ENCODE data around the gene TSSK3.
"Not testable (repeated sequence)": the region's sequence is repeated elsewhere in the genome, so short reads cannot be mapped to it uniquely, and the experiment has no call there.

TSSK3 gene

GRCh38 chr1:32338637-32339145 is 23.6 kb upstream of the TSSK3 start:
- DNase-seq, result peak in 2 of 14 donors; percentile 56 to 60

DNA sequence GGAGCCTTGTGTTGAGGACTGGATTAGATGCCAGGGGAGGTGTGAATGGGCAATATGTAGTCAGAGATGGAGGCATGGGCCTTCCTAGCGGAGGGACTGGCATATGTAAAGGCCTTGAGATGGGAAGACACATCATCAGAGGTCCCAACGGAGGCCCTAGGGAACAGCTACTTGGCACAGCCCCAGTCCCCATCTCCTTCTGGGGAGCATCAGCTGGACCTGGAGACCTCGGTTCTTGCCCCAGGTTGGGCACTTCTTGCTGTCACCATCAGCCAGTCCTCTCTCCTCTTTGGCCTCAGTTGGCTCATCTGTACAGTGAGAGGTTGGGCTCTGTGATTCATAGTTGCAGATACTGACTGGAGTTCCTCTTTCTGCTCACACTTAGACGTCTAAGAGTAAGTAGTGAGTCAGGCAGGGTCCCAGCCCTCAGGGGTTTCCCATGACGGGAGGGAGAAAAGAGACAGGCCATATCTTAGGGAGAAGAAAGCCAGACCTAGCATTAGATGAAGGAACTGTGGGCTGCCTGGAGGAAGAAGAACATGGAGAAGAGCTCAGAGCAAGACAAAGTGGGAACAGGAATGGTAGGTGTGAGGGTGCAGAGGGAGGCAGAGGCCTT is 22.9 kb upstream of the TSSK3 start:
- DNase-seq, result no peak

DNA sequence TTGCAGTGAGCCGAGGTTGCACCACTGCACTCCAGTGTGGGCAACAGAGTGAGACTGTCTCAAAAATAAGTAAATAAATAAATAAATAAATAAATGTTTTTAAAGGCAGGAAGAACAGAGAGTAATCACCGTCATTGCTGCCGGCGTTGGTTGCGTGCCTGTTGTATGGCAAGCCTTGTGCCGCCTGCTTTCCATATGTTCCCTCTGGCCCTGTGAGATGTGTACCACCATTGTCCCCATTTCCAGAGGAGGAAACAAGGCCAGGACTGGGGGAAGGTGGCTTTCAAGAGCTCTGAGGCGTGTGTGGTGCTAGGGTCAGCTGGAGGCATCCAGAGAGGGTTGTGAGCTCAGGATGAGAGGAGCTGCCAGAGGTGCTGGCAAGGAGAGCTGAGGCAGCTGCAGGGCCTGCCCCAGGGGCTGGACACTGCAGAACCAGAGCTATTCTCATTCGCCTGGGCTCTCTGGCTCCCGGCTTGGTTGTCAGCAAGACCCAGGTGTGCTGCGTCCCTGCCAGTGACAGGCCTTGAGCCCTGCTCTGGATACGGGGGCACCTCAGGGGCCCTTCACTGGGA is 21.1 kb upstream of the TSSK3 start:
- peak in 5 of 14 donors; percentile 10 to 36 (median 20) for DNase-seq

DNA sequence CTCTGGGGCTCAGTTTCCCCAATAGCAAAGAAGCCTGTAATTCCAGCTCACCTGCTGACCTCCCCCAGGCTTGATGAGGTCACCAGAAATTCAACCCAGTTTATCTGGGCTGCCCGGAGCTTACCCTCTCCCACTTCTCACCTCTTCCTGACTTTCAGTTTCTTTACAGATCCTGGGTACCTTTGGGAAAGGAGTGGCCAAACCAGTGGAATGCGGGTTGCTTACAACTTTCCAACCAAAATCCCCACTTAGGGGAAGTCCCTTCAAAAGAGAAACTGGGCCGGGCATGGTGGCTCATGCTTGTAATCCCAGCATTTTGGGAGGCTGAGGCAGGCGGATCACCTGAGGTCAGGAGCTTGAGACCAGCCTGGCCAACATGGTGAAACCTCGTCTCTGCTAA is 20.4 kb upstream of the TSSK3 start:
- no peak for DNase-seq

DNA sequence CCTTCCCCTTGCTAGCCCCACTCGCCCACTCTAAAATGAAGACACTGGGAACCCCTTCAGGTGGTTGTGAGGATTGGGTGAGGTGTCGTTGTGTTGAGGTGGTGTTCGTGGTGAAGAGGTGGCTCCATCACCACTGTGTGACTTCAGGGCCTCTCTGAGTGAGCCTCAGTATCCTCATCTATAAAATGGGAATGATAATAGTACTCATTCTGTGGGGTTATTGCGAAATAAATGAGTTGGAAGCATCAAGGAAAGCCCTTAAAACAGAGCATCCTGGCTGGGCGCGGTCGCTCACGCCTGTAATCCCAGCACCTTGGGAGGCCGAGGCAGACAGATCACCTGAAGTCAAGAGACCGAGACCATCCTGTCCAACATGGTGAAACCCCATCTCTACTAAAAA is 19.6 kb upstream of the TSSK3 start:
- no peak for DNase-seq

DNA sequence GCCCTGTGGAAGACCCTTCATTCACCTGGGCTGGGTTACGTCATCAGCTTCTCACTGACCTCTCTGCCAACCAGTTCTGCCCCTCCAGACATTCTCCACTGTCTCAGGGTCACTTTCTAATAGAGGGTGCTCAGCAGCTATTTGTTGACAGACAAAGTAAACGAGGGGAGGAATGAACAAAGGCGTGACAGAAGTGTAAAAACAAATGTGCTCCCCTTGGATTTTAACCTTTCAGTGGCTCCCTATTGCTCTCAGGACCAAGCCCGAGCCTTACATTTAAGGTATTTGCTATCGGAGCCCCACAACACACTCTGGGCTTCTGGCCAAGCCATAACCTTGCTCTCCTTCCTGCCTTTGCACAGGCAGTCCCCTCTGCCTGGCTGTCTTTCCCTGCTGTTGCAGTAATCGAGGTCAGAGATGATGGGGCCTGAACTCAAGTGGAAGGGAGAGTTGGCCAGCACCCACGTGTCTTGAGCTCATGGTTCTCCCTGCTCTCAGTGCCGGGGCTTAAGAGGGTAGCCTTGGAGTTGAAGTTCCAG is 17.0 kb upstream of the TSSK3 start:
- no peak for DNase-seq

GRCh38 chr1:32346532-32347157 is 15.7 kb upstream of the TSSK3 start:
- no peak for DNase-seq

GRCh38 chr1:32349211-32349708 is 13.1 kb upstream of the TSSK3 start:
- peak in 1 of 14 donors; percentile 12 for DNase-seq

- peak in 6 of 14 donors; percentile 76 to 92 (median 82) for DNase-seq
Measured at GRCh38 chr1:32350785-32351398, 11.4 kb upstream of the TSSK3 start.

GRCh38 chr1:32351399-32352238 is 10.7 kb upstream of the TSSK3 start:
- DNase-seq, result peak; percentile 36 to 94 (median 88)

GRCh38 chr1:32352239-32352745 is 10.0 kb upstream of the TSSK3 start:
- peak in 2 of 14 donors; percentile 60 to 63 for DNase-seq

GRCh38 chr1:32352831-32353383 is 9.4 kb upstream of the TSSK3 start:
- no peak for DNase-seq

GRCh38 chr1:32353431-32353830 is 8.9 kb upstream of the TSSK3 start:
- DNase-seq, result no peak

DNA sequence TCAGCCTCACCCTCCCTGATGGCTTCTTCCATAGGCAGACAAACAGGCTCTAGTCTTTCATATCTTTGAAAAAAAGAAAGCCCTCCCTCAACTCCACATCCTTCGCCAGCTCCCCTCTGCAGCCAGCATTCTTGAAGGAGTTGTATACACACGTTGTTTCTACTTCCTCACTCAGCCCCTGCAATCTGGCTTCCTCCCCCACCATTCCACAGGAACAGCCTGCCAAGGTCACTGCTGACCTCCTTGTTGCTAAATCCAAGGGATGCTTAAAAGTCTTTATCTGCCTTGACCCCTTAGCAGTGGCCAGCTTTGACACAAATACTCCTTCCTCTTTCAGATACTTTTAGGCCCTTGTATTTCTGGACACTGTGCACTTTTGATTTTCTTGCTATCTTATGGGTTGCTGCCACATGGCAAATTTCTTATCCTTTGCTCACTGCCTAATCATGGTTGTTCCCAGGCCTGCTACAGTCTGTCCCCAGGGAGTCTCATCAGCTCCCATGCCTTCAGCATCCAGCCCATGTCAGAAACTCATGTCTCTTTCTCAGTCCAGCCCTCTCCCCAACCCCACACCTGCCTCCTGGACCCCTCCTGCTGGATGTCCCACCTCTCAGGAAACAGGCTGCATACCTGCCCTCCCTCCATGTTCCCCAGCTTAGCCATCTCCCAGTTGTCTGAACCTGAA is 8.3 kb upstream of the TSSK3 start:
- DNase-seq, result no peak

DNA sequence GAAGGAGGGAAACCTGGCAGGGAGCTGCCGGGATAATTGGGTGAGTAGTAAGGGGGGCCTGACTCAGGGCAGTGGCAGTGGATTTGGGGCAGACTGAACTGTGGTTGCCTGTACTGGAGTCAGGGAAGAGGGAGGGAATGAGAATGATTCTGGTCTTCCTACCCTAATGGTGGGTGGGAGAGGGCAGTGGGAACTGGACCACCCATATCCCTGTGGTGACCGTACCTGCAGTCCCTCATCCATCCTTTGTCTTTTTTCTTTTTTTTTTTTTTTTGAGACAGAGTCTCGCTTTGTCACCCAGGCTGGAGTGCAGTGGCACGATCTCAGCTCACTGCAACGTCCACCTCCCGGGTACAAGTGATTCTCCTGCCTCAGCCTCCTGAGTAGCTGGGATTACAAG is 6.6 kb upstream of the TSSK3 start:
- DNase-seq, result not testable (repeated sequence)

GRCh38 chr1:32356478-32356877 is 5.9 kb upstream of the TSSK3 start:
- no peak for DNase-seq

- no peak for DNase-seq
Measured at GRCh38 chr1:32357614-32358013, 4.7 kb upstream of the TSSK3 start.

- no peak for DNase-seq
Measured at GRCh38 chr1:32358435-32358834, 3.9 kb upstream of the TSSK3 start.

DNA sequence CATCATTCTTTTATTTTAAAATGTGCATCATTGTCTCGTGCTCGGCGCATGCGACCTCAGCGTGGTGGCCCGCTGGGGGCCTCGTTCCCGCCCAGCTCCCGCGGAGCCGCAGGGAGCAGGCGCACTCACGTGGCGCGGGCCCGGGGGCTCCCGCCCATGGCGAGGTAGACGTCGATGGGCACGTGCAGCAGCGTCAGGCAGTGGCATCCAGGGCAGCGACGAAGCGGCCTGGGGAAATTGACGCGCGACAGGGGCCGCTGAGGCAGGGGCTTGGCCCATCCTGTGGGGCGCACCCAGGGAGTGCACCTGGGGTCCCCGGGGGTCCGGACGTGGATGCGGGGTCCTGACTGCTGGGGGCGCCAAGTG is 1.0 kb upstream of the TSSK3 start:
- no peak for DNase-seq

GRCh38 chr1:32361674-32362473 is 465 bp upstream of the TSSK3 start:
- peak in 11 of 14 donors; percentile 4 to 70 (median 56) for DNase-seq

Data from C1 segment of cervical spinal cord (tissue), 14 donors.